H9 (cell line): Measurements from ENCODE around the gene ACTBL2. TPM values are rescaled to one million over a fixed set of nuclear protein-coding genes. Genes with fewer than 3 reads are reported as not detected.

ENCODE experiments used
- DNase-seq: peaks from one replicate; pipeline ENCODE4 v3.0.0-alpha.2; 2017
- H2AFZ ChIP-seq: one replicate; pipeline ENCODE4 v1.6.1; 2013; ENCODE audit warnings: mild to moderate bottlenecking, low read length, control low read depth, moderate library complexity
- H2AK5ac ChIP-seq: 2 replicates; pipeline ENCODE4 v1.6.1; 2013; ENCODE audit warnings: low read length, control low read depth, mixed read lengths; ENCODE audit not compliant: insufficient read length
- H2BK120ac ChIP-seq: one replicate; pipeline ENCODE4 v1.6.1; 2013; ENCODE audit warnings: low read depth, mild to moderate bottlenecking, low read length, control low read depth, inconsistent platforms; ENCODE audit not compliant: poor library complexity, severe bottlenecking
- H2BK12ac ChIP-seq: 2 replicates; pipeline ENCODE4 v1.6.1; 2013; ENCODE audit warnings: low read length, control low read depth, mixed read lengths, low read depth; ENCODE audit not compliant: insufficient read length
- H2BK15ac ChIP-seq: 2 replicates; pipeline ENCODE4 v1.6.1; 2013; ENCODE audit warnings: low read depth, low read length, control low read depth
- H2BK20ac ChIP-seq: one replicate; pipeline ENCODE4 v1.6.1; 2013; ENCODE audit warnings: low read depth, mild to moderate bottlenecking, low read length, control low read depth, inconsistent platforms; ENCODE audit not compliant: poor library complexity, severe bottlenecking
- H2BK5ac ChIP-seq: 2 replicates; pipeline ENCODE4 v1.6.1; 2013; ENCODE audit warnings: low read length, control low read depth, mixed read lengths; ENCODE audit not compliant: insufficient read length
- H3K14ac ChIP-seq: 2 replicates; pipeline ENCODE4 v1.6.1; 2013; ENCODE audit warnings: low read length, control low read depth; ENCODE audit not compliant: insufficient read depth
- H3K18ac ChIP-seq: 2 replicates; pipeline ENCODE4 v1.6.1; 2013; ENCODE audit warnings: low read depth, mild to moderate bottlenecking, mixed read lengths, low read length, control low read depth; ENCODE audit not compliant: insufficient read length
- H3K23ac ChIP-seq: 2 replicates; pipeline ENCODE4 v1.6.1; 2013; ENCODE audit warnings: low read length, control low read depth, mixed read lengths, low read depth; ENCODE audit not compliant: insufficient read length
- H3K23me2 ChIP-seq: 2 replicates; pipeline ENCODE4 v1.6.1; 2013; ENCODE audit warnings: low read depth, mild to moderate bottlenecking, mixed read lengths, low read length, control low read depth; ENCODE audit not compliant: insufficient read length, poor library complexity, severe bottlenecking
- H3K27ac ChIP-seq: 2 replicates; pipeline ENCODE4 v1.5.1; 2013; ENCODE audit warnings: low read length, control low read depth, mixed read lengths, low read depth; ENCODE audit not compliant: insufficient read length
- H3K27me3 ChIP-seq: 2 replicates; pipeline ENCODE4 v1.6.1; 2013; ENCODE audit warnings: low read length, control low read depth, inconsistent platforms; ENCODE audit not compliant: insufficient read depth
- H3K4ac ChIP-seq: 2 replicates; pipeline ENCODE4 v1.6.1; 2013; ENCODE audit warnings: low read depth, mild to moderate bottlenecking, control low read depth, inconsistent platforms, low read length, moderate library complexity
- H3K4me1 ChIP-seq: 2 replicates; pipeline ENCODE4 v1.6.1; 2013; ENCODE audit warnings: low read length, control low read depth, inconsistent platforms; ENCODE audit not compliant: insufficient read depth
- H3K4me2 ChIP-seq: 2 replicates; pipeline ENCODE4 v1.6.1; 2013; ENCODE audit warnings: low read length, control low read depth, mixed read lengths; ENCODE audit not compliant: insufficient read length, insufficient read depth
- H3K56ac ChIP-seq: 2 replicates; pipeline ENCODE4 v1.6.1; 2013; ENCODE audit warnings: low read depth, mild to moderate bottlenecking, mixed read lengths, low read length, control low read depth; ENCODE audit not compliant: insufficient read length
- H3K79me1 ChIP-seq: 2 replicates; pipeline ENCODE4 v1.6.1; 2013; ENCODE audit warnings: low read depth, mild to moderate bottlenecking, moderate library complexity, low read length, control low read depth, inconsistent platforms; ENCODE audit not compliant: insufficient read depth, poor library complexity, severe bottlenecking
- H3K79me2 ChIP-seq: 2 replicates; pipeline ENCODE4 v1.6.1; 2013; ENCODE audit warnings: low read length, control low read depth, inconsistent platforms; ENCODE audit not compliant: insufficient read depth
- H3K9ac ChIP-seq: 2 replicates; pipeline ENCODE4 v1.6.1; 2013; ENCODE audit warnings: low read length, control low read depth, mixed read lengths; ENCODE audit not compliant: insufficient read length; ENCODE audit errors: extremely low read depth
- H3K9me3 ChIP-seq: one replicate; pipeline ENCODE4 v1.6.1; 2013; ENCODE audit warnings: low read depth, low read length, inconsistent platforms; ENCODE audit not compliant: control insufficient read depth
- H3T11ph ChIP-seq: one replicate; pipeline ENCODE4 v1.6.1; 2013; ENCODE audit warnings: mild to moderate bottlenecking, low read length, control low read depth, inconsistent platforms
- H4K20me1 ChIP-seq: one replicate; pipeline ENCODE4 v1.6.1; 2013; ENCODE audit not compliant: control insufficient read depth, insufficient read length, insufficient read depth
- H4K5ac ChIP-seq: 2 replicates; pipeline ENCODE4 v1.6.1; 2013; ENCODE audit warnings: low read depth, mild to moderate bottlenecking, mixed read lengths, low read length, control low read depth; ENCODE audit not compliant: insufficient read length
- H4K8ac ChIP-seq: replicated peaks from 2 replicates; pipeline ENCODE4 v1.6.1; 2013; ENCODE audit warnings: low read length, control low read depth, mixed read lengths, low read depth; ENCODE audit not compliant: insufficient read length
- H4K91ac ChIP-seq: 2 replicates; pipeline ENCODE4 v1.6.1; 2013; ENCODE audit warnings: low read depth, mild to moderate bottlenecking, moderate library complexity, mixed read lengths, low read length, control low read depth; ENCODE audit not compliant: insufficient read length
- H3K27ac Mint-ChIP-seq, 3 experiments: 2 replicates in 2 of 3; 3 replicates in 1 of 3; pipeline ENCODE4 v1.8.0; 2020 to 2021; ENCODE audit warnings: mixed read lengths in 3 of 3, mild to moderate bottlenecking in 1 of 3, moderate library complexity in 1 of 3
- H3K27me3 Mint-ChIP-seq: 2 replicates; pipeline ENCODE4 v1.8.0; 2021; ENCODE audit warnings: low read depth, mild to moderate bottlenecking, moderate library complexity, mixed read lengths
- H3K36me3 Mint-ChIP-seq, 3 experiments: 2 replicates in 2 of 3; 3 replicates in 1 of 3; pipeline ENCODE4 v1.8.0; 2020 to 2021; ENCODE audit warnings: low read depth in 3 of 3, mixed read lengths in 3 of 3; ENCODE audit not compliant: insufficient read depth in 1 of 3
- H3K4me1 Mint-ChIP-seq, 2 experiments: 2 replicates each; pipeline ENCODE4 v1.8.0; 2020; ENCODE audit warnings: mixed read lengths in 2 of 2
- H3K4me3 Mint-ChIP-seq, 2 experiments: 2 replicates in 1 of 2; 3 replicates in 1 of 2; pipeline ENCODE4 v1.8.0; 2020 to 2021; ENCODE audit warnings: mild to moderate bottlenecking in 2 of 2, mixed read lengths in 2 of 2, moderate library complexity in 1 of 2
- H3K9me3 Mint-ChIP-seq, 2 experiments: 2 replicates in 1 of 2; 3 replicates in 1 of 2; pipeline ENCODE4 v1.8.0; 2020; ENCODE audit warnings: mild to moderate bottlenecking in 2 of 2, mixed read lengths in 2 of 2, moderate library complexity in 1 of 2
- total RNA-seq: library from RNA; stranded (reverse); gene quantifications from 2 replicates; pipeline ENCODE4 v1.2.1, GENCODE V29; 2021
- TF ChIP-seq, protein P1 (sequence below): fragments of 200-600 bp; sonication (generic); conservative IDR thresholded peaks from 3 replicates; pipeline ENCODE4 v1.8.0; 2021; ENCODE audit warnings: antibody characterized with exemption, mild to moderate bottlenecking

ACTBL2 gene
- total RNA-seq, 1 experiment from 2014 or later, result not detected

DNA sequence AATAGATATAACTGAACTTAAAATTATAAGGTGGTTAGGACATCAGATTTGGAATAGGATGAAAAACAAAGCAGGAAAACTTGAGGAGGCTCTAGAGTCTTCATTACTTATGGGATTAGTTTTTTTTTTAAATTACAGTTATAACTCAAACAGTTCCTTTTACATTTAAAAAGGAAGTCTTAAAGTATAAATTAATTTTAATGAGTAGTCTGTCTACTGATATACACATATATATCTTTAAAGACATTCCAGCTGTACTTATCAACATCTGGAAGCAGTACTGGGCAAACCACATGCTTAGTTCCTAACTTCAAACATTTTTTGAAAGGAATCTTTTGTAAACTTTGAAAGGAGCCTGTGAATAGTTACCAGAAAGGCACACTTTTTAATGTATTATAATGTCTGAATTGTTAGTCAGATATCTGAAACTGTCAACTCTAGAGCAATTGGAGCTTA lies 6.0 kb downstream of the ACTBL2 start:
- no peak overlapping the region for H3K4ac ChIP-seq
- H3K23ac ChIP-seq, result no peak overlapping the region
- no peaks in the 10 kb centered on the region for H4K20me1 ChIP-seq
- no peak overlapping the region for H3T11ph ChIP-seq
- no peak overlapping the region for H2BK15ac ChIP-seq
- H3K9me3 Mint-ChIP-seq, result peaks cover 0 to 2% of the 10 kb centered on the region in 2 experiments; a peak in 1 of 5 replicates
- H3K27me3 ChIP-seq, result no peaks in the 10 kb centered on the region
- no peaks in the 10 kb centered on the region for H3K79me1 ChIP-seq
- H4K91ac ChIP-seq, result no peak overlapping the region
- no peak for DNase-seq
- TF ChIP-seq, protein P1, sequence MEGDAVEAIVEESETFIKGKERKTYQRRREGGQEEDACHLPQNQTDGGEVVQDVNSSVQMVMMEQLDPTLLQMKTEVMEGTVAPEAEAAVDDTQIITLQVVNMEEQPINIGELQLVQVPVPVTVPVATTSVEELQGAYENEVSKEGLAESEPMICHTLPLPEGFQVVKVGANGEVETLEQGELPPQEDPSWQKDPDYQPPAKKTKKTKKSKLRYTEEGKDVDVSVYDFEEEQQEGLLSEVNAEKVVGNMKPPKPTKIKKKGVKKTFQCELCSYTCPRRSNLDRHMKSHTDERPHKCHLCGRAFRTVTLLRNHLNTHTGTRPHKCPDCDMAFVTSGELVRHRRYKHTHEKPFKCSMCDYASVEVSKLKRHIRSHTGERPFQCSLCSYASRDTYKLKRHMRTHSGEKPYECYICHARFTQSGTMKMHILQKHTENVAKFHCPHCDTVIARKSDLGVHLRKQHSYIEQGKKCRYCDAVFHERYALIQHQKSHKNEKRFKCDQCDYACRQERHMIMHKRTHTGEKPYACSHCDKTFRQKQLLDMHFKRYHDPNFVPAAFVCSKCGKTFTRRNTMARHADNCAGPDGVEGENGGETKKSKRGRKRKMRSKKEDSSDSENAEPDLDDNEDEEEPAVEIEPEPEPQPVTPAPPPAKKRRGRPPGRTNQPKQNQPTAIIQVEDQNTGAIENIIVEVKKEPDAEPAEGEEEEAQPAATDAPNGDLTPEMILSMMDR, result no peak
- H4K5ac ChIP-seq, result no peak overlapping the region
- H3K36me3 Mint-ChIP-seq, result no peaks in the 10 kb centered on the region
- H2BK20ac ChIP-seq, result no peak overlapping the region
- no peak overlapping the region for H3K4me2 ChIP-seq
- no peak overlapping the region for H4K8ac ChIP-seq
- H2AK5ac ChIP-seq, result no peak overlapping the region
- H3K14ac ChIP-seq, result no peak overlapping the region
- no peak overlapping the region for H3K4me3 Mint-ChIP-seq
- no peak overlapping the region for H2BK5ac ChIP-seq
- H2BK12ac ChIP-seq, result no peak overlapping the region
- no peak overlapping the region for H3K27ac ChIP-seq
- H3K23me2 ChIP-seq, result no peaks in the 10 kb centered on the region
- no peak overlapping the region for H3K18ac ChIP-seq
- H3K79me2 ChIP-seq, result no peaks in the 10 kb centered on the region
- H3K27me3 Mint-ChIP-seq, result peaks cover 1% of the 10 kb centered on the region; the same call in 1 of the 2 replicates
- no peak overlapping the region for H2BK120ac ChIP-seq
- H3K4me1 ChIP-seq, result no peaks in the 10 kb centered on the region
- H3K9me3 ChIP-seq, result no peaks in the 10 kb centered on the region
- H3K9ac ChIP-seq, result no peak overlapping the region
- no peak overlapping the region for H2AFZ ChIP-seq
- H3K27ac Mint-ChIP-seq, result no peak overlapping the region
- H3K4me1 Mint-ChIP-seq, result no peaks in the 10 kb centered on the region
- H3K56ac ChIP-seq, result no peak overlapping the region
